Measurements from ENCODE around the gene MACROD2. TPM values are rescaled to one million over a fixed set of nuclear protein-coding genes. Genes with fewer than 3 reads are reported as not detected.

MACROD2 gene
- total and polyA plus RNA-seq, 4 donors, result 0.66 to 10.5 (median 3.3) TPM

GRCh38 chr20:14580418-14581074 lies 585.2 kb downstream of the MACROD2 start:
- Histone ChIP-seq H3K4me3 (ENCODE audit: low read depth in 1 of 3, low read length in 3 of 3) (no peak overlapping the region), H3K4me1 (ENCODE audit: control insufficient read depth in 4 of 4, insufficient read depth in 4 of 4, low read length in 3 of 4) (peaks cover 0 to 9% (median 5%) of the 10 kb centered on the region in 4 donors), H3K9me3 (ENCODE audit: control insufficient read depth in 4 of 4, low read length in 3 of 4) (no peaks in the 10 kb centered on the region), H3K27ac (ENCODE audit: low read depth in 1 of 2, low read length in 2 of 2) (no peak overlapping the region), H3K36me3 (ENCODE audit: control insufficient read depth in 4 of 4, insufficient read depth in 3 of 4, low read depth in 1 of 4, low read length in 3 of 4) (no peaks in the 10 kb centered on the region), H3K27me3 (ENCODE audit: control insufficient read depth in 4 of 4, insufficient read depth in 4 of 4, low read length in 3 of 4) (peaks cover 0 to 11% (median 0%) of the 10 kb centered on the region in 4 donors), H3K9ac (ENCODE audit: low read depth in 1 of 2, low read length in 2 of 2) (no peak overlapping the region)
- WGBS, result 47% methylated on average over 4 of the region's 4 CpGs
- no peak for DNase-seq (ENCODE audit: low spot score)
- TF ChIP-seq JUND (IDR thresholded peaks at IDR 0.05), result peak in 1 of 2 donors; percentile 12
- no peak for TF ChIP-seq NR2F2 (IDR thresholded peaks at IDR 0.05)
- no peak for TF ChIP-seq ZBTB33 (IDR thresholded peaks at IDR 0.05)
- peak; percentile 63 for TF ChIP-seq FOXA2 (IDR thresholded peaks at IDR 0.05)
- no peak for TF ChIP-seq ATF3 (IDR thresholded peaks at IDR 0.05)
- peak; percentile 30 for TF ChIP-seq YY1 (IDR thresholded peaks at IDR 0.05)
- TF ChIP-seq HNF4A (conservative IDR thresholded peaks at IDR 0.05), result peak; percentile 47 to 48
- no peak for TF ChIP-seq REST (IDR thresholded peaks at IDR 0.05)
- TF ChIP-seq MAX (IDR thresholded peaks at IDR 0.05), result no peak
- TF ChIP-seq RXRA (IDR thresholded peaks at IDR 0.05), result peak; percentile 24 to 58
- TF ChIP-seq TAF1 (conservative IDR thresholded peaks at IDR 0.05), result no peak
- peak in 1 of 2 donors; percentile 12 for TF ChIP-seq RAD21 (IDR thresholded peaks at IDR 0.05)
- TF ChIP-seq GABPA (IDR thresholded peaks at IDR 0.05 in 1 of 2, conservative IDR thresholded peaks at IDR 0.05 in 1 of 2), result no peak
- no peak for TF ChIP-seq FOXA1 (IDR thresholded peaks at IDR 0.05)
- no peak for TF ChIP-seq CTCF (IDR thresholded peaks at IDR 0.05; ENCODE audit: low read depth, low read length, missing input control)
- no peak for TF ChIP-seq SP1 (IDR thresholded peaks at IDR 0.05)
- no peak for TF ChIP-seq HNF4G (IDR thresholded peaks at IDR 0.05)
- TF ChIP-seq EGR1 (IDR thresholded peaks at IDR 0.05; ENCODE audit: low read depth in 2 of 2), result no peak

All from liver (tissue), 9 donors.